Ovary (tissue), 3 donors: ENCODE results near the gene PIP5K1B.

Source experiments
- EP300 ChIP-seq: sonication (generic); formaldehyde crosslinking; IDR thresholded peaks from one replicate; pipeline ENCODE4 v1.6.1; 2017; ENCODE audit warnings: antibody characterized with exemption
- POLR2A ChIP-seq: fragments of 450-650 bp; IDR thresholded peaks from one replicate; pipeline ENCODE4 v1.6.1; 2017; ENCODE audit warnings: antibody characterized with exemption, mild to moderate bottlenecking, moderate library complexity
- TF ChIP-seq, protein P1 (sequence below), 3 donors: fragments of 450-650 bp in 2 of 3; fragments of 200-600 bp in 1 of 3; IDR thresholded peaks; one replicate each; pipeline versions ENCODE4 v1.5.1 to v1.8.0; 2016 to 2022; ENCODE audit warnings: antibody characterized with exemption in 3 of 3, mild to moderate bottlenecking in 1 of 3
- donor health status: DM: no; HTN: no; CAD: no.

DNA sequence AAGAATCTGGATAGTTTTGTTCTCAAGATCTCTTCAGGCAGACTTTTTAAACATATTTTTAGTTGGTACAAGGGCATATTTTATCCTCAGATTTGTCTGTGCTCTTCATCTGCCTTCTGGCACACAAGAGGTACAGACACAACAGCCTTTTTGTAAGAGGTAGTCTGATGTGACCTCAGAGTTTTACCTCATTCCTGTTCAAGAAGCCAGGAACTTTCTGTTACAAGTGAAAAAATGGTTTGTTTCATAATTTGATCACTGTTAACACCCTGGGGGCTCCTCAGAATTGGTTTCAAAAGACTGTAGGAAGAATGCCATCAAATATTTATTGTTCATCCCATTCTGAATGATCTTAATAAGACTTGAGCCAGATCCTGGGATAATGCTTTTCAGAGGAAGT lies 172.2 kb downstream of the PIP5K1B start:
- TF ChIP-seq, protein P1, sequence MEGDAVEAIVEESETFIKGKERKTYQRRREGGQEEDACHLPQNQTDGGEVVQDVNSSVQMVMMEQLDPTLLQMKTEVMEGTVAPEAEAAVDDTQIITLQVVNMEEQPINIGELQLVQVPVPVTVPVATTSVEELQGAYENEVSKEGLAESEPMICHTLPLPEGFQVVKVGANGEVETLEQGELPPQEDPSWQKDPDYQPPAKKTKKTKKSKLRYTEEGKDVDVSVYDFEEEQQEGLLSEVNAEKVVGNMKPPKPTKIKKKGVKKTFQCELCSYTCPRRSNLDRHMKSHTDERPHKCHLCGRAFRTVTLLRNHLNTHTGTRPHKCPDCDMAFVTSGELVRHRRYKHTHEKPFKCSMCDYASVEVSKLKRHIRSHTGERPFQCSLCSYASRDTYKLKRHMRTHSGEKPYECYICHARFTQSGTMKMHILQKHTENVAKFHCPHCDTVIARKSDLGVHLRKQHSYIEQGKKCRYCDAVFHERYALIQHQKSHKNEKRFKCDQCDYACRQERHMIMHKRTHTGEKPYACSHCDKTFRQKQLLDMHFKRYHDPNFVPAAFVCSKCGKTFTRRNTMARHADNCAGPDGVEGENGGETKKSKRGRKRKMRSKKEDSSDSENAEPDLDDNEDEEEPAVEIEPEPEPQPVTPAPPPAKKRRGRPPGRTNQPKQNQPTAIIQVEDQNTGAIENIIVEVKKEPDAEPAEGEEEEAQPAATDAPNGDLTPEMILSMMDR (IDR thresholded peaks at IDR 0.05), result no peak
- TF ChIP-seq POLR2A, result no peak
- no peak for TF ChIP-seq EP300
